PC-3 (cell line): ENCODE results near the gene HABP4. TPM values are rescaled to one million over a fixed set of nuclear protein-coding genes. Genes with fewer than 3 reads are reported as not detected.

Experiments
- ATAC-seq: fragments of 200-7000 bp; cut with Tn5 transposase; 2 replicates; pipeline ENCODE4 v1.9.1; 2020; ENCODE audit warnings: mild to moderate bottlenecking, moderate library complexity
- BruUV-seq: library from RNA; stranded (reverse); fragments of 400-500 nt; replicated peaks from 2 replicates; lab custom pipeline; 2021; lab: Mats Ljungman, UMichigan
- CTCF ChIA-PET: fragments of 300-600 bp; sonication (Branson Sonifier 250); formaldehyde crosslinking; loops from one replicate; lab custom pipeline; 2022; ENCODE audit warnings: antibody characterized with exemption; lab: Charles Lee
- POLR2A ChIA-PET: fragments of 300-600 bp; sonication (Branson Sonifier 250); formaldehyde crosslinking; loops from one replicate; lab custom pipeline; 2022; ENCODE audit warnings: antibody characterized with exemption; ENCODE audit not compliant: unreplicated experiment; lab: Charles Lee
- DNase-seq: peaks from one replicate; pipeline ENCODE4 v3.0.0-alpha.2; 2015
- H2AFZ ChIP-seq: fragments of 300-600 bp; sonication (generic); 2 replicates; pipeline ENCODE4 v1.6.0; 2016; ENCODE audit warnings: antibody characterized with exemption, low read length
- H3F3A ChIP-seq: fragments of 300-600 bp; sonication (generic); one replicate; pipeline ENCODE4 v1.6.0; 2017; ENCODE audit warnings: antibody characterized with exemption, low read length, control low read depth, mild to moderate bottlenecking; ENCODE audit not compliant: unreplicated experiment
- H3K27ac ChIP-seq: fragments of 300-600 bp; sonication (generic); 2 replicates; pipeline ENCODE4 v1.5.1; 2016; ENCODE audit warnings: mild to moderate bottlenecking, low read length
- H3K27me3 ChIP-seq: fragments of 300-600 bp; sonication (generic); 2 replicates; pipeline ENCODE4 v1.6.1; 2016; ENCODE audit warnings: low read length, mixed read lengths
- H3K36me3 ChIP-seq: fragments of 300-600 bp; sonication (generic); 2 replicates; pipeline ENCODE4 v1.6.1; 2016; ENCODE audit warnings: low read depth, mixed run types, low read length, mixed read lengths
- H3K4me1 ChIP-seq: fragments of 300-600 bp; sonication (generic); 2 replicates; pipeline ENCODE4 v1.5.1; 2016; ENCODE audit warnings: low read length; ENCODE audit not compliant: insufficient read depth
- H3K4me2 ChIP-seq: fragments of 300-600 bp; sonication (generic); 2 replicates; pipeline ENCODE4 v1.6.0; 2016; ENCODE audit warnings: low read length
- H3K4me3 ChIP-seq: fragments of 300-600 bp; sonication (generic); 2 replicates; pipeline ENCODE4 v1.5.1; 2016; ENCODE audit warnings: mild to moderate bottlenecking, low read length, mixed read lengths
- H3K79me2 ChIP-seq: fragments of 300-600 bp; sonication (generic); 2 replicates; pipeline ENCODE4 v1.6.1; 2017; ENCODE audit warnings: low read length, mixed read lengths
- H3K9ac ChIP-seq: fragments of 300-600 bp; sonication (generic); 2 replicates; pipeline ENCODE4 v1.6.0; 2016; ENCODE audit warnings: mild to moderate bottlenecking, low read length
- H3K9me2 ChIP-seq: fragments of 300-600 bp; sonication (generic); replicated peaks from 2 replicates; pipeline ENCODE4 v1.6.1; 2016; ENCODE audit warnings: mixed run types, low read length, mixed read lengths
- H3K9me3 ChIP-seq: fragments of 300-600 bp; sonication (generic); 2 replicates; pipeline ENCODE4 v1.6.1; 2016; ENCODE audit warnings: low read length, mixed read lengths
- H4K20me1 ChIP-seq: fragments of 300-600 bp; sonication (generic); 2 replicates; pipeline ENCODE4 v1.6.1; 2016; ENCODE audit warnings: low read length, mixed read lengths
- EZH2 ChIP-seq: fragments of 300-600 bp; sonication (generic); IDR thresholded peaks from one replicate; pipeline ENCODE4 v1.6.1; 2017; ENCODE audit warnings: antibody characterized with exemption, mild to moderate bottlenecking, low read length; ENCODE audit not compliant: unreplicated experiment
- EZH2phosphoT487 ChIP-seq: fragments of 300-600 bp; sonication (generic); IDR thresholded peaks from 2 replicates; pipeline ENCODE4 v1.6.1; 2018; ENCODE audit warnings: mild to moderate bottlenecking, antibody characterized with exemption, low read length, borderline replicate concordance
- intact Hi-C: fragments of 100-400 bp; cut with micrococcal nuclease; formaldehyde crosslinking; loops from 2 replicates; pipeline ENCODE4 v1.9.0; 2023
- total RNA-seq: library from RNA; depleted of rRNA; stranded (reverse); fragments of >200 nt; gene quantifications from 2 replicates; pipeline ENCODE4 v1.2.3, GENCODE V29; 2014
- TF ChIP-seq, protein P1 (sequence below): fragments of 300-600 bp; sonication (generic); conservative IDR thresholded peaks from 2 replicates; pipeline ENCODE4 v1.5.1; 2017; ENCODE audit warnings: antibody characterized with exemption, low read depth, mild to moderate bottlenecking, low read length

The HABP4 gene
- total RNA-seq, 1 experiment from 2014 or later, result 6.6 TPM

DNA sequence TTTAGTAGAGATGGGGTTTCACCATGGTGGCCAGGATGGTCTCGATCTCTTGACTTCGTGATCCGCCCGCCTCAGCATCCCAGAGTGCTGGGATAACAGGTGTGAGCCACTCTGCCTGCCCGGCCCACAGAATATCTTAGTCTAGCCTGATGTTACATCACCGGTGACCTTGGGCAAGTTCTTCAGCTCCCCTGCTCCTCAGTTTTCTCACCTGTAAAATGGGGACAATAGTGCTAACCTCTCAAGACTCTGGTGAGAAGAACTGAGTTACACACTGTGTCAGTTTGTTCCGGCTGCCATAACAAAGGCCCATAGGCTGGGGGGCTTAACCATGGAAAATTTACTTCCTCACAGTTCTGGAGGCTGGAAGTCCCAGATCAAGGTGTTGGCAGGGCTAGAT, 12.5 kb upstream of the HABP4 start:
- no peak overlapping the region for H3K9ac ChIP-seq
- BruUV-seq, result no TSS peak
- H3F3A ChIP-seq, result no peaks in the 10 kb centered on the region
- TF ChIP-seq, protein P1, sequence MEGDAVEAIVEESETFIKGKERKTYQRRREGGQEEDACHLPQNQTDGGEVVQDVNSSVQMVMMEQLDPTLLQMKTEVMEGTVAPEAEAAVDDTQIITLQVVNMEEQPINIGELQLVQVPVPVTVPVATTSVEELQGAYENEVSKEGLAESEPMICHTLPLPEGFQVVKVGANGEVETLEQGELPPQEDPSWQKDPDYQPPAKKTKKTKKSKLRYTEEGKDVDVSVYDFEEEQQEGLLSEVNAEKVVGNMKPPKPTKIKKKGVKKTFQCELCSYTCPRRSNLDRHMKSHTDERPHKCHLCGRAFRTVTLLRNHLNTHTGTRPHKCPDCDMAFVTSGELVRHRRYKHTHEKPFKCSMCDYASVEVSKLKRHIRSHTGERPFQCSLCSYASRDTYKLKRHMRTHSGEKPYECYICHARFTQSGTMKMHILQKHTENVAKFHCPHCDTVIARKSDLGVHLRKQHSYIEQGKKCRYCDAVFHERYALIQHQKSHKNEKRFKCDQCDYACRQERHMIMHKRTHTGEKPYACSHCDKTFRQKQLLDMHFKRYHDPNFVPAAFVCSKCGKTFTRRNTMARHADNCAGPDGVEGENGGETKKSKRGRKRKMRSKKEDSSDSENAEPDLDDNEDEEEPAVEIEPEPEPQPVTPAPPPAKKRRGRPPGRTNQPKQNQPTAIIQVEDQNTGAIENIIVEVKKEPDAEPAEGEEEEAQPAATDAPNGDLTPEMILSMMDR, result no peak
- TF ChIP-seq EZH2phosphoT487 (no peak), EZH2 (no peak)
- ChIA-PET CTCF (no interaction called here), POLR2A (no interaction called here)
- H3K4me2 ChIP-seq, result no peak overlapping the region
- H3K27me3 ChIP-seq, result no peaks in the 10 kb centered on the region
- intact Hi-C loops, result no loop called here
- no peaks in the 10 kb centered on the region for H3K9me2 ChIP-seq
- H4K20me1 ChIP-seq, result no peaks in the 10 kb centered on the region
- H3K79me2 ChIP-seq, result no peaks in the 10 kb centered on the region
- ATAC-seq (no peak), DNase-seq (no peak)
- H3K36me3 ChIP-seq, result no peaks in the 10 kb centered on the region
- H3K4me1 ChIP-seq, result no peaks in the 10 kb centered on the region
- no peak overlapping the region for H3K27ac ChIP-seq
- H2AFZ ChIP-seq, result no peak overlapping the region
- no peaks in the 10 kb centered on the region for H3K9me3 ChIP-seq
- H3K4me3 ChIP-seq, result no peak overlapping the region

DNA sequence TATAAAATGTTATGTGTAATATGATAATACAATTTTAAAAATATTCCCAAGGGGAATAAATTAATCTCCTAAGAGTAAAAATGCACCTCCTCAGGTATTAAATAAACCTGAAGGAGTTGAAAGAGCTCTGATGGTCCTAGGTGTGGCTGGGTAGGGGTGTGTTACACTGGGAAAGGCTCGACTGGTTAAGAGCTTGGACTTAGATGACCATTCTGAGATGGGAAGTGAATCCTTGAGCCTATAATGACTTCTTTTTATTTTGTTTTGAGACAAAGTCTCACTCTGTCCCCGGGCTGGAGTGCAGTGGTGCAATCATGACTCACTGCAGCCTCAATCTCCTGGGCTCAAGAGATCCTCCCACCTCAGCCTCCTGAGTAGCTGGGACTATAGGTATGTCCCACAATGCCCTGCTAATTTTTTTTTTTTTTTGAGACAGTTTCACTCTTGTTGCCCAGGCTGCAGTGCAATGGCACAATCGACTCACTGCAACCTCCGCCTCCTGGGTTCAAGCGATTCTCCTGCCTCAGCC, 9.2 kb upstream of the HABP4 start:
- H3K9ac ChIP-seq, result no peak overlapping the region
- H3K79me2 ChIP-seq, result no peaks in the 10 kb centered on the region
- H3K4me3 ChIP-seq, result no peak overlapping the region
- ATAC-seq, result no peak
- H2AFZ ChIP-seq, result no peak overlapping the region
- no peaks in the 10 kb centered on the region for H4K20me1 ChIP-seq
- no TSS peak for BruUV-seq
- no peaks in the 10 kb centered on the region for H3K4me1 ChIP-seq
- H3F3A ChIP-seq, result no peaks in the 10 kb centered on the region
- intact Hi-C loops, result no loop called here
- TF ChIP-seq, protein P1, result no peak
- H3K4me2 ChIP-seq, result no peak overlapping the region
- DNase-seq, result no peak
- POLR2A ChIA-PET, result no interaction called here
- CTCF ChIA-PET, result no interaction called here
- H3K27me3 ChIP-seq, result no peaks in the 10 kb centered on the region
- H3K9me3 ChIP-seq, result no peaks in the 10 kb centered on the region
- no peaks in the 10 kb centered on the region for H3K36me3 ChIP-seq
- no peaks in the 10 kb centered on the region for H3K9me2 ChIP-seq
- no peak overlapping the region for H3K27ac ChIP-seq

- Histone ChIP-seq H3K79me2 (no peaks in the 10 kb centered on the region), H3K4me3 (no peak overlapping the region), H2AFZ (no peak overlapping the region), H3K4me1 (no peaks in the 10 kb centered on the region), H3F3A (no peaks in the 10 kb centered on the region), H3K9me2 (no peaks in the 10 kb centered on the region), H4K20me1 (no peaks in the 10 kb centered on the region), H3K9ac (no peak overlapping the region), H3K9me3 (no peaks in the 10 kb centered on the region), H3K4me2 (no peak overlapping the region), H3K27me3 (no peaks in the 10 kb centered on the region), H3K36me3 (no peaks in the 10 kb centered on the region), H3K27ac (no peak overlapping the region)
- no TSS peak for BruUV-seq
- intact Hi-C loops, result no loop called here
- TF ChIP-seq EZH2phosphoT487, result no peak
- TF ChIP-seq, protein P1, result peak; percentile 59
- no peak; the same call in 1 of the 2 replicates for ATAC-seq
- ChIA-PET POLR2A (no interaction called here), CTCF (interaction anchor here (0.7 kb wide), 1 partner anchor 54 kb away, joined by 4 read pairs; no protein-coding TSS in a partner anchor)
- peak; percentile 59 for DNase-seq
These were observed 8.0 kb upstream of the HABP4 start for GRCh38 chr9:96441798-96442445.
